HG03558 (cell line): Measurements from ENCODE around the gene DHX32.
"Not testable (repeated sequence)": the region's sequence is repeated elsewhere in the genome, so short reads cannot be mapped to it uniquely, and the experiment has no call there.

ENCODE experiments used
- ATAC-seq: cut with Tn5 transposase; IDR thresholded peaks from one replicate; pipeline ENCODE4 v1.9.1; 2021; ENCODE audit warnings: moderate number of reproducible peaks; ENCODE audit not compliant: unreplicated experiment; ENCODE audit errors: extremely low read depth

The DHX32 gene

DNA sequence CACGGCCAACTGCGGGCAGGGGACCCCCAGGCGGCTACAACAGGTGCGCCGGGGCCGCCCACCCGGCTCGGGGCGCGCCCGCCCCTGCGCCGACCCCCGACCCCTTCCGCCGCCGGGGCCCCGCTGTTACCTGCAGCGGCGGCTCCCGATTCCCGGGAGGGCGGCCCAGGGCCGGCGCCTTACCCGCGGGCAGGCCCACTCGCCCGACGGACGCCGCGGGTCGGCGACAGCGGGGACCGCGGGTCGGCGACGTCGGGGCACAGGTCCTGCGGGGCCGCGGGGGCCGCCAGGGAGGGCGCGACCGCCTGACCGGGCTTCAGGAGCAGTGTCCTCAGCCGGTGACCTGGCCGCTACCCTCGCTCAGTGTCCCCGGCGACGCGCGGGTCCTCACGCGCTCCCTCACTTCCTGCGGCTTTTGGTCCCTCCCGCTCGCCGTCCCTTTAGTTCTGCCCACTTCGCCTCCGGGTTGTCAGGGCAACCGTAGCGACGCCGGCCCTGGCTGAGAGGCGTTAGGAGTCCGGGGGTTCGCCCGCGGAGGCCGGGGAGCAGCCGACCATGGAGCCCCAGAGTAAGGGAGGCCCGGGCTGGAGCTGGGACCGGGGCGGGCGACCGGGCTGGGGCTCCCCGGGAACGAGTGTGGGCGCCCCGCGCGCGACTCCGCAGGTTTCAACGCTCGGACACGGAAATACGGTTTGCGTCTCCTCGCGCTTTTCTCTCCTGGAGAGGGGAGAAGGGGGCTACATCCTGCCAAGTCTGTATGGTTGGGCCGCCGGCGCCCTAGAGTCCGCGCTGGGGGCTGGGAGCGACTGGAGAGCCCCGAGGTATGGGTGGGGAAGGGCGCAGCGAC is 15.2 kb upstream of the DHX32 start, which contains the start of gene FANK1:
FANK1 (plus strand) TSS at position 477 of the 847 bp plus-strand sequence; CDS start at position 556, 79 bp downstream.
- ATAC-seq: peak; percentile 54

- ATAC-seq: peak; percentile 23
Measured at GRCh38 chr10:125895130-125896087, 14.3 kb upstream of the DHX32 start.

- not testable (repeated sequence) for ATAC-seq
Measured at GRCh38 chr10:125894176-125894575, 13.1 kb upstream of the DHX32 start.

DNA sequence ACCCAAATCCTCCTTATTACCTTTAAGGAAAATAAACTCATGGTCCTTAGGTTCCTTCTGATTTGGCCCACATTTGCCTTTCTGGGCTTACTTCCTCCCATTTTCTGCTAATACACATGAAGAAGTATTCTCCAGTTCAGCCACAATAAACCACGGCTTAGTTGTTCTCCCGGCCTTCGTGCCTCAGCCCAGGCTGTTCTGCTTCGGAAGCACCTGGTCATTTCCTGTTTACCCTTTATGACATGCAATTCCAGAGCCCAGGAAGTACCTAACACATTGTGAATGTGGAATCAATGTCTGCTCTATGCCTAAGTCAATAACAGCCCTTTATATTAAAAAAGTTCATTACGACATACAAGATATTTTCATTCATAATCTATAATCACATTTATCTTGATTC is 11.3 kb upstream of the DHX32 start:
- not testable (repeated sequence) for ATAC-seq

DNA sequence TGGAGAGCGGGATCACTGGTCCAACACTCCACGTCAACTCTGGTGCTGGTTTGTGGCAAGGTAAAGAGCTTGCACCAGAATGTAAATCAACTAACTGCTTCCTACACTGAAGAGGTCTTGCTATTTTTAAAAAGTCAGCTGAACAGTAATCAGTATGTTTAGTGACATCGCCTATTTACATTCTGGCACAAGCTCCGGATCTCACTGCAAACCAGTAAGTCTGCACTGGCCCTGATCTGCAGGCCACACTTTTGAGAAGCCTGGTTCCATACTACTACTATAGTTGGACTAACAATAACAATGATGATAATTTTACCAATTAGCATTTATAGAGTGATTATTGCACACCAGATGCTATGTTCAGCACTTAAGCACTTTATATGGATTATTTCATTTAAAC is 8.3 kb upstream of the DHX32 start:
- not testable (repeated sequence) for ATAC-seq

DNA sequence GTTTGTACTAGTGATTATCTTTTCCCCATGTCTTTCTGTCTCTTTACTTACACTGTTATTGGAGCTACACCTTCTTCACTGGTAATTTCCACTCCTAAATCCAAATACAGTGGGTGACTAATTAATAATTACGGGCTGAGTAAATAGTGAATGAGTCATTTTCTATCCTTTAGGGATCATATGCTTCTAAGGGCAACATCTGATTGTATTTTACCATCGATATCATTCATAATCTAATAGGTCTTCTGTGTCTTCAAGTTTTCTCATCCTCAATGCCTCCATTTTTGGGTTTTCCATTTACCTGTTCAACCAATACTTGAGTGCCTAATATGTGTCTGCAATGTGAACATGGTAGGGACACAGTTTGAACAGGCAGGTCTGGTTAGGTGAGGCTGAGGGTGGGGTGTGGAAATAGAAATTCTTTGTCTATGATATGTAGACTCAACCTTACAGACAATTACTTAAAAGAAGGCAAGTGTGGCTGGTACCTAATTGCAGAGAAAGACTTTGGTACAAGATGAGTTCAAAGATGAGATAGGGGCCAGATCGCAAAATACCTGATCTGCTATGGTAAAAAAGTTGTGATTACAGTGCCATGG is 5.9 kb upstream of the DHX32 start:
- ATAC-seq: no peak

DNA sequence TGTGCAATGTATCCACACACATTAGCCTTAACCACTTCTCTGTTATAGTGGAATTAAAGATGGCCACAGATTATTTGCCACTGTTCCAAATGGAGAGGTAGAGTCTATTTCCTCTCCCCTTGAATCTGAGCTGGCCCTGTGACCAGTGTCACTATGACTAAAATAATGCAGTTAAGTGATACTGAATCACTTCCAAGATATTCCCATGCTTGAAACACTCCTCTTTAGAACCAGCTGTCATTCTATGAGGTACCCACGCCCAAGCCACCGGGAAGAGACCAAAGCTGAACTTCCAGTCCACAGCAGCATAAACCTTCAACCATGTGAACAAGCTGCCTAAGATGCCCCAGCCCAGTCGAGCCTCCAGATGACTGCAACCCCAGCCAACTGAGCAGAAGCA is 2.1 kb upstream of the DHX32 start:
- ATAC-seq: no peak

DNA sequence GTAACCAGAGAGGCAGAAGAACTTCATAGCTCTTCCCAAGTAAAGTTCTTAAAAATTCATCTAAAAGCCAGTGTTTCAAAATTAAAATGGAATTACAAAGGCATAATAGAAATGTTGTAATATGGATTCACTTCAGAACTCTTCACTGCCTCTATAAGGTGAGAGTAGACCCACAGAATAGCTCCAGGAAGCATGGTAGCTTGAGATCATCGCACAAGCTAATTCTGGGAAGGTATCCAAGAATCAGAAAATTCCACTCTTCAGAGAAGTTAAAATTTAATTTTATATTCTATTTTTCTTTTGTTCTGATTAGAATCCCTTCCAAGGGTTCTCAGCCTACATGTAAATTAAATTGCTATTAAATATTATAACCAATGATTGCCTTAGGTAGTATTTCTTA is 1.5 kb upstream of the DHX32 start:
- no peak for ATAC-seq

GRCh38 chr10:125880719-125881118 is 373 bp downstream of the DHX32 start:
- no peak for ATAC-seq

DNA sequence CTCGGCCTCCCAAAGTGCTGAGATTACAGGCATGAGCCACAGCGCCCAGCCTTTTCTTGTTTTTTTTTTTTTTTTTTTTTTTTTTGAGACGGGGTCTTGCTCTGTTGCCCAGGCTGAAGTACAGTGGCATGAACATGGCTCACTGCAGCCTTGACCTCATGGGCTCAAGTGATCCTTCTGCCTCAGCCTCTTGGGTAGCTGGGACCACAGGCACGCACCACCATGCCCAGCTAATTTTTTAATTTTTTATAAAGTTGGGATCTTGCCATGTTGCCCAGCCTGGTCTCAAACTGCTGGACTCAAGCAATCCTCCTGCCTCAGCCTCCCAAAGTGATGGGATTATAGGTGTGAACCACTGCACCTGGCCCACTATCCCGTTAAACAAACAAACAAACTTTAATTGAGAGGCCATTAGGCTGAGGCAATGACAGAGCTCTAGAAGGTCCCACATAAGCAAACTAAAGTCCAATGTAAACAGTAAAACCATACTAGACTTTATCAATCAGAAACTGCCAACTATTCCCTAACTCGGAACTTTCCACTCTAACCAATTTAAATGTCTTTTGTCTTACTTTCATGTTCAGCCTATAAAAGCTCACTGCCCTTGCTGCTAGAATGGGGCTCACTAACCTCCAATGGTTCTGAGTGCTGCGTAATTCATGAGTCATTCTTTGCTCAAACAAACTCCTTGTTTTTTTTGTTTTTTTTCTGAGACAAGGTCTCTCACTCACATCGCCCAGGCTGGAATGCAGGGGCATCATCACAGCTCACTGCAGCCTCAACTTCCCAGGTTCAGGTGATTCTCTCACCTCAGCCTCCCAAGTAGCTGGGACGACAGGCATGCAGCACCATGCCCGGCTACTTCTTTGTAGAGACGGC is 1.9 kb downstream of the DHX32 start:
- no peak for ATAC-seq

- ATAC-seq: no peak
Measured at GRCh38 chr10:125871338-125871737, 9.8 kb downstream of the DHX32 start.

DNA sequence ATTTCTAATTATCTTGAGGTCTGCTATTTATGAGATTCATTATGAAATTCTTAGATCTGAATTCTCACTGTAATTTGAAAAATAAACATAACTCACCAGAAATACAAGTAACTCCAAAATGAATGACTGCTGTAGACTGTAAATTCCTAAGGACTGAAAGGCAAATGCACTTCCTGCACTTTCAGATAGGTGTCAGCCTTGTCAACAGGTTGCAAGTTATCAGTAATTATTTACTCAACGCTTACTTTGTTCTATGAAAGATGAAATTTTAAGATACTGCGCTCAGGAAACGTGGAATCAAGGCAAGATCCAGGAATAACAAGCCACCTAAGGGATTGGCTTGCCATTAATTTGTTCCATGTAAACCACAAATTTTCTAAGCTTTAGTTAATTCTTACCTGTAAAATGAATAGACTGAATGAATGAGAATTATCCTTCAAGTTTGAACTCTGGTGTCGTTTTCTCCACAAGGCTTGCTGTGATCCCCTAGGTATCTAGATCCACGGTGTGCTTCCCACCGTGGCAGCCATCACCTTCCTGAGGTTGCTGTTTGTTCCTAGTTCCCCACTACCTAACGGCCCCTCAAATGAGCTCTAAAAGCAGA is 12.6 kb downstream of the DHX32 start:
- no peak for ATAC-seq

DNA sequence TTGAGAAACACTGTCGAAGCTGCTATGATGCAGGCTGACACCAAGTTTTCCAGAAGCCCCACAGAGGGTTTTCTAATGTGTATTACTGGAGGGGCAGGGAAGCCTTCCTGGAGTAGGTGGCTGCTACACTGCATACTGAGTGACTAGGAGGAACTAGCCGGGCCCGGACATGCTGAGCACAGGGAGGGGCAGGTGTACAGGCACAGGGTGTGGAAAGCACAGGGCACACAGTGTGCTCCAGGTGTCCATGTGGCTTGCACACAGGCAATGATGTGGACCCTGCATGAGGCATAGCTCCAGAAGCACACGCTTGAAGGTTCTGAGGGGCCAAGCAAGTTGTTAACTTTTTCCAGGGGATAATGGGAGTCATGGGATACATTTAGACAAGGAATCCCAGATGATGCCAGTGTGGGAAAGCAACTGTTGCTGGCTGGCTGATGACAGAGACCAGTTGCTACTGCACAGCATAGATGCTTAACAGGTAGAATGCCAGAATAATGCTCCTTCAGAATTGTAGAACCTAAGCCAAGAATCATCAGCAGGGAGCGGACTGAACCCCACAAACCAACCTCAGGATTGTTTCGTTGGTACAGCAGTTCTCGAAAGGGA is 14.6 kb downstream of the DHX32 start:
- ATAC-seq: no peak

DNA sequence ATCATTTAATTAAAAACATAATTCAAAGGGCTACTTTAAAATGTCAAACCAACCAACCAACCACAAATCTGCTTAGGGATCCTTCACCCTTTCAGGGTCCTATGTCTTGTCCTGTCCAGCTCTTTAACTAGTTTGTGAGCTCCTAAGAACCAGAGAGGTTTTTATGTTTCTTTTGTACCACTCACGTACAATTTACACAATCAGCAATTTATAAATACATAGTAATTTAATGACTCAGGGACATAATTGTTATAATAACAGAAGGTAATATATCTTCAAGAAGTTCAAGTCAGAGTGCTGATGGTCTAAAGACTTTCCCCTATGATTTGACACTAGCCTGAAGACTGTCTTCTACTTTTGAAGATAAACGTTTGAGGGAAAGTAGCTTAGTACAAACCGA is 16.0 kb downstream of the DHX32 start:
- no peak for ATAC-seq

DNA sequence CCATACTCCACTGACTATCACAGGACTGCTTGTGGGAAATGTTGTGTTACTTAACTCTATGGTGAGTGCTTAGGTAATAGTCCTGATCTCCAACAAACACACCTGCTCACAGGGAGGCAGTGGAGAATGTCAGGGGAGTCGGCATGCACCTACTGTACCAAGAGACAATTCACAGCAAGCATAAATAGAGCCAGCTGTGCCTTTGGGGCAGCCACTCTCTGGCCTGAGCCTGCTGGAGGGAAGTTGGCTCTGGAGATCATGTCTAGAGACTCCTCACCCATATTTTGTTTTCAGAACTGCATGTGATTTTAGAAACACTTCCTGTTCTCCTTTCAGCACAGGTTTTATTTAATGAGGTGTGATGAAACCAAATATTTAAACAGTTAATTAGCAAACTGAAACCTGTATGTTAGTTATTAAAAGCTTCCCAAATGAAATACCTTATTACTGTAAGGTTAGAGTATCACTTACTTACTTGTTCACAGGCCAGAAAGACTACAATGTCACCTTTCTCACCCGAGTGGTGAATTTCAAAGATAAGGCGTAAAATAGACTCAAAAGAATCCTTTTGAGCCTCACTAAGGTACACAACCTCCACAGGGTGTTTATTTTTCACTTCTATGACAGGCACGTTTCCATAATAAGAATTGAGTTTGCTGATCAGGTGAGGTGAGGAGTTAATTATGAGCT is 21.8 kb downstream of the DHX32 start:
- no peak for ATAC-seq

- ATAC-seq: no peak
Measured at GRCh38 chr10:125857185-125857760, 23.8 kb downstream of the DHX32 start.

- ATAC-seq: no peak
Measured at GRCh38 chr10:125852487-125852886, 28.6 kb downstream of the DHX32 start.
